Measurements from ENCODE around the gene UTS2B.

Gene UTS2B

DNA sequence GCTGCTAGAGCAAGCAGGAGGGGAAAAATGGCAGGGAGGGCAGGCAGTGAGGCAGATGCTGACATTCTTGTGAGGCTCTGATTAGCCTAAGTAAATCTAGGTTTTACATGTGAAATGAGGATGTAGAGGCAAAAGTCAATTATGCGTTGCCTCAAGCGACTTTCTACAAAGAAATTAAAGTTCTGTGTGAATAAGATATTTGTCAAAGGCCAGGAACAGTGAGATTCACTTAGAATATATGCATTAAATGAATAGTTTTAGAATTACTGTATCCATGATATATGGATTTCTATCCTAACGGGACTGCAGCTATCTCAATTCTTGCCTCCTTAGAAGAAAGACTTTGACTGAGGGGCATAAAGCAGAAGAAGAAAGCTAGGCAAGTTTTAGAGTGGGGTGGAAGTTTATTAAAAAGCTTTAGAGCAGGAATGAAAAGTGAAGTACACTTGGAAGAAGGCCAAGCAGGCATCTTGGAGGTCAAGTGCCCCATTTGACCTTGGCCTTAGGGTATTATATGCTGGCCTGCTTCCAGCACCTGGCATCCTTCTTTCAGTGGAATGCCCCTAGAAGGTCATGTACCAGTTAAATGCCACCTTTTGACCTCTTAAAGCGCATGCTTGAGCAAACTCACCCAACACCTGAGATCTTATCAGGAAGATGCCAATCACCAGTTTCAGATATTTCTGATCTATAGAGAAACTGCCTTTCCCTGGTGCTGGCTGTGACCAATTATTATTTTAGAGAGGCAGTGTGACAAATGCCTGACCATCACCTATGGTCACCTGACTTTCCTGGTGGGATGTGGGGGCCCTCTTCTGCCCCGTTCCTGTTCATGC, 93.1 kb downstream of the UTS2B start:
- no peaks in the 10 kb centered on the region for H3K9me3 ChIP-seq (ENCODE audit: insufficient read depth, low read length, severe bottlenecking)
- no peak overlapping the region for H3K4me2 ChIP-seq (ENCODE audit: insufficient read depth, low read length)
- no peak overlapping the region for H2AFZ ChIP-seq (ENCODE audit: low read depth, low read length)
- H3K27me3 ChIP-seq (ENCODE audit: insufficient read depth, low read length, poor library complexity), result no peaks in the 10 kb centered on the region
- no peak for ATAC-seq (ENCODE audit: insufficient read depth, low read depth)
- no peak for DNase-seq
- H3K36me3 ChIP-seq (ENCODE audit: insufficient read depth, low read length), result no peaks in the 10 kb centered on the region
- no peaks in the 10 kb centered on the region for H3K4me1 ChIP-seq (ENCODE audit: insufficient read depth, low read length)
- no peak overlapping the region for H3K9ac ChIP-seq (ENCODE audit: low read depth, low read length)
- no peak overlapping the region for H3K27ac ChIP-seq (ENCODE audit: low read length)
- TF ChIP-seq, protein P1, sequence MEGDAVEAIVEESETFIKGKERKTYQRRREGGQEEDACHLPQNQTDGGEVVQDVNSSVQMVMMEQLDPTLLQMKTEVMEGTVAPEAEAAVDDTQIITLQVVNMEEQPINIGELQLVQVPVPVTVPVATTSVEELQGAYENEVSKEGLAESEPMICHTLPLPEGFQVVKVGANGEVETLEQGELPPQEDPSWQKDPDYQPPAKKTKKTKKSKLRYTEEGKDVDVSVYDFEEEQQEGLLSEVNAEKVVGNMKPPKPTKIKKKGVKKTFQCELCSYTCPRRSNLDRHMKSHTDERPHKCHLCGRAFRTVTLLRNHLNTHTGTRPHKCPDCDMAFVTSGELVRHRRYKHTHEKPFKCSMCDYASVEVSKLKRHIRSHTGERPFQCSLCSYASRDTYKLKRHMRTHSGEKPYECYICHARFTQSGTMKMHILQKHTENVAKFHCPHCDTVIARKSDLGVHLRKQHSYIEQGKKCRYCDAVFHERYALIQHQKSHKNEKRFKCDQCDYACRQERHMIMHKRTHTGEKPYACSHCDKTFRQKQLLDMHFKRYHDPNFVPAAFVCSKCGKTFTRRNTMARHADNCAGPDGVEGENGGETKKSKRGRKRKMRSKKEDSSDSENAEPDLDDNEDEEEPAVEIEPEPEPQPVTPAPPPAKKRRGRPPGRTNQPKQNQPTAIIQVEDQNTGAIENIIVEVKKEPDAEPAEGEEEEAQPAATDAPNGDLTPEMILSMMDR (IDR thresholded peaks at IDR 0.05; ENCODE audit: borderline replicate concordance, extremely low read depth, low read length, poor library complexity, severe bottlenecking), result no peak
- TF ChIP-seq EZH2 (IDR thresholded peaks at IDR 0.05; ENCODE audit: borderline replicate concordance, low read depth, low read length, severe bottlenecking), result no peak
- H4K20me1 ChIP-seq (ENCODE audit: insufficient read depth, low read length), result no peaks in the 10 kb centered on the region
- H3K79me2 ChIP-seq (ENCODE audit: insufficient read depth, low read length), result no peaks in the 10 kb centered on the region
- H3K4me3 ChIP-seq (ENCODE audit: low read depth in 1 of 2, low read length in 2 of 2), result no peak overlapping the region

GRCh38 chr3:191236646-191237045, 93.7 kb downstream of the UTS2B start:
- TF ChIP-seq, protein P1 (IDR thresholded peaks at IDR 0.05; ENCODE audit: borderline replicate concordance, extremely low read depth, low read length, poor library complexity, severe bottlenecking), result no peak
- TF ChIP-seq EZH2 (IDR thresholded peaks at IDR 0.05; ENCODE audit: borderline replicate concordance, low read depth, low read length, severe bottlenecking), result no peak
- Histone ChIP-seq H3K4me2 (ENCODE audit: insufficient read depth, low read length) (no peak overlapping the region), H3K27me3 (ENCODE audit: insufficient read depth, low read length, poor library complexity) (no peaks in the 10 kb centered on the region), H3K9ac (ENCODE audit: low read depth, low read length) (no peak overlapping the region), H3K4me3 (ENCODE audit: low read depth in 1 of 2, low read length in 2 of 2) (no peak overlapping the region), H2AFZ (ENCODE audit: low read depth, low read length) (no peak overlapping the region), H3K79me2 (ENCODE audit: insufficient read depth, low read length) (no peaks in the 10 kb centered on the region), H3K4me1 (ENCODE audit: insufficient read depth, low read length) (no peaks in the 10 kb centered on the region), H4K20me1 (ENCODE audit: insufficient read depth, low read length) (no peaks in the 10 kb centered on the region), H3K9me3 (ENCODE audit: insufficient read depth, low read length, severe bottlenecking) (no peaks in the 10 kb centered on the region), H3K27ac (ENCODE audit: low read length) (no peak overlapping the region), H3K36me3 (ENCODE audit: insufficient read depth, low read length) (no peaks in the 10 kb centered on the region)
- DNase-seq (no peak), ATAC-seq (ENCODE audit: insufficient read depth, low read depth) (no peak)

GRCh38 chr3:191235331-191236314, 94.7 kb downstream of the UTS2B start:
- H2AFZ ChIP-seq (ENCODE audit: low read depth, low read length), result no peak overlapping the region
- DNase-seq, result no peak
- H3K4me2 ChIP-seq (ENCODE audit: insufficient read depth, low read length), result no peak overlapping the region

More at GRCh38 chr3:191235331-191236314, 94.7 kb downstream of the UTS2B start:
- Histone ChIP-seq H3K27me3 (ENCODE audit: insufficient read depth, low read length, poor library complexity) (no peaks in the 10 kb centered on the region), H3K79me2 (ENCODE audit: insufficient read depth, low read length) (no peaks in the 10 kb centered on the region), H4K20me1 (ENCODE audit: insufficient read depth, low read length) (no peaks in the 10 kb centered on the region), H3K9me3 (ENCODE audit: insufficient read depth, low read length, severe bottlenecking) (no peaks in the 10 kb centered on the region), H3K4me1 (ENCODE audit: insufficient read depth, low read length) (no peaks in the 10 kb centered on the region), H3K4me3 (ENCODE audit: low read depth in 1 of 2, low read length in 2 of 2) (no peak overlapping the region), H3K27ac (ENCODE audit: low read length) (no peak overlapping the region), H3K9ac (ENCODE audit: low read depth, low read length) (no peak overlapping the region), H3K36me3 (ENCODE audit: insufficient read depth, low read length) (no peaks in the 10 kb centered on the region)
- no peak for TF ChIP-seq EZH2 (IDR thresholded peaks at IDR 0.05; ENCODE audit: borderline replicate concordance, low read depth, low read length, severe bottlenecking)
- TF ChIP-seq, protein P1 (IDR thresholded peaks at IDR 0.05; ENCODE audit: borderline replicate concordance, extremely low read depth, low read length, poor library complexity, severe bottlenecking), result no peak
- ATAC-seq (ENCODE audit: insufficient read depth, low read depth), result no peak

All from DND-41 (cell line).